LNCAP (cell line): ENCODE measurements around the gene CEND1.

Source experiments
- TF ChIP-seq, protein P1 (sequence below): fragments of 450-650 bp; IDR thresholded peaks from 2 replicates; pipeline ENCODE4 v1.5.1; 2017; ENCODE audit warnings: mild to moderate bottlenecking

CEND1 gene

DNA sequence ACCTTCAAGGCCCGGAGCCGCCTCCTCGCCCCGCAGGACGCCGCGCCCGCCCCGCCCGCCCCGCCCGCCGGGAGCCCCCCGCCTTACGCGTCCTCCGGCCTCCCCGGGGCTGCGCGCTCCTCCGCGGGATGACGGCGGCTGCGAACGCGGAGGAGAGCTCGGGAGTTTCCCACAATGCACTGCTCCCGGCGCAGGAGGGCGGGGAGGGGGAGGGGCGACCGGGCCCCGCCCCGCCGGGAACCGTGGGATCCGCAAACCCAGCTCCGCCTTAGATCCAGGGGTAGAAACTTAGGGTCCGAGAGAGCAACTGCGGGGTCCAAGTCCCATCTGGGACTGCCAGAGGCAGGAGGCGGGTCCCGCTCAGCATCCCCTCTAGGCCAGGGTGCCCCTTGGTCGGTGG is at the start of gene CEND1:
Gene CEND1, minus strand, starts transcription at position 148 of the 400 bp plus-strand sequence. CDS start 1,514 bp downstream, outside the sequence.
- TF ChIP-seq, protein P1, sequence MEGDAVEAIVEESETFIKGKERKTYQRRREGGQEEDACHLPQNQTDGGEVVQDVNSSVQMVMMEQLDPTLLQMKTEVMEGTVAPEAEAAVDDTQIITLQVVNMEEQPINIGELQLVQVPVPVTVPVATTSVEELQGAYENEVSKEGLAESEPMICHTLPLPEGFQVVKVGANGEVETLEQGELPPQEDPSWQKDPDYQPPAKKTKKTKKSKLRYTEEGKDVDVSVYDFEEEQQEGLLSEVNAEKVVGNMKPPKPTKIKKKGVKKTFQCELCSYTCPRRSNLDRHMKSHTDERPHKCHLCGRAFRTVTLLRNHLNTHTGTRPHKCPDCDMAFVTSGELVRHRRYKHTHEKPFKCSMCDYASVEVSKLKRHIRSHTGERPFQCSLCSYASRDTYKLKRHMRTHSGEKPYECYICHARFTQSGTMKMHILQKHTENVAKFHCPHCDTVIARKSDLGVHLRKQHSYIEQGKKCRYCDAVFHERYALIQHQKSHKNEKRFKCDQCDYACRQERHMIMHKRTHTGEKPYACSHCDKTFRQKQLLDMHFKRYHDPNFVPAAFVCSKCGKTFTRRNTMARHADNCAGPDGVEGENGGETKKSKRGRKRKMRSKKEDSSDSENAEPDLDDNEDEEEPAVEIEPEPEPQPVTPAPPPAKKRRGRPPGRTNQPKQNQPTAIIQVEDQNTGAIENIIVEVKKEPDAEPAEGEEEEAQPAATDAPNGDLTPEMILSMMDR = no peak

DNA sequence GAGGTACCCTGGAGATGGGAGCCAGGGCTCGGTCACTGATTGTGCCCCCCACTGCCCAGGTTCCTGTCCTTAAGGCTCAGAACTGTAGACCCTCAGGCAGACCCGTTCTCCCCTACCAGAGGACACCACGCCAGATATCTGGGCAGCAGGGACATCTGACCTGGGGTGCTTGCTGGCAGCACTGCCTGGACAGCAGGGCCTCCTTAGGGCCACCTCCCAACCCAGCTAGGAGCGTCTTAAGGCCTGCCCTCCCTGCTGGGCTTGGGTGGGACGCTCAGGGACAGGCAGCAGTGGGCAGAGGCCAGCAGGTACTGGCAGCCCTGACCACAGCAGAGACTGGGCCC is 49.4 kb upstream of the CEND1 start:
- TF ChIP-seq, protein P1 = no peak

DNA sequence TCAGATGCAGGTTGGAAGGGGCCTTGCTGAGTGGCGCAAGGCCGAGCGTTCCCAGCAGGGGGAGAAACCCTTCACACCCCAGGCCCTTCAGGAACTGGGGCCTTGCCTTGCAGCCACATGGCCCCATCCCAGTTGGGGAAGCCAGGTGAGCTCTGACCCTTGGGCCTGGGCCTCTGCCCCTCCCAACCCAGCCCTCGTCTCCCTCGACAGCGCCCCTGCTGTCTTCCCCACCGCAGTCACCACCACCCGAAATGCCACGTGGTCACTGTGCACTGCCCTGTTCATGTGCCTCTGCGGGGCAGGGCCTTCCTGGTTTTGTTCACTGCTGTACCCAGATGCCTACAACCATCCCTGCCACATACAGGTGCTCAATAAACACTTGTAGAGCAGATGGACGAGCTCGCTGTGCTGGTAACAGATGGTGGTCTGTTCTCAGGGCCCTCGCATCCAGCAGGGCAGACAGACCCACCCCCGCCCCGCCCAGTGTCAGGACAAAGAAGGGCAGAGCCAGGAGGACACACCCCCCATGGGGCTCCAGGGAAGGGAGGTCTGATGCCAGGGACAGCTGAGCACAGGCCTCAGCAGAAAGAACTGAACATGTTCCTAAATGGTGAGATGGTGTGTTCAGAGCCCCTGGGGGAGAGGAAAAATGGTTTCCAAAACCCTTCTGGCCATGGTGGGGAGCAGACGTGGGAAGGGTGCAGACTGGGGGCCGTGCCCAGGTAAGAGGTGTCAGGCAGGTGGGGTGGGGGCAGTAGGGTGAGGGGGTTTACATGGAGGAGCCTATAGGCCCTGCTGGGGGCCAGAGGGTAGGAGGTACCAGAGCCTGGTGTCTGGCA is 48.8 kb upstream of the CEND1 start:
- TF ChIP-seq, protein P1 = no peak; the same call in 1 of the 2 replicates

DNA sequence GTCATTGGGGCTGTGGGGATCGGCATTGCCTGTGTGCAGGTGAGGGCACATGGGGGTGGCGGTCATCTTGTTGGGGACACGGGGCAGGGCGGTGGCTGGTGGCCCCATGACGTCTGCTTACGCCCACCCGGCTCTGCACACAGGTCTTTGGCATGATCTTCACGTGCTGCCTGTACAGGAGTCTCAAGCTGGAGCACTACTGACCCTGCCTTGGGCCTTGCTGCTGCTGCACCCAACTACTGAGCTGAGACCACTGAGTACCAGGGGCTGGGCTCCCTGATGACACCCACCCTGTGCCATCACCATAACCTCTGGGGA is 48.1 kb upstream of the CEND1 start:
- TF ChIP-seq, protein P1 = no peak

DNA sequence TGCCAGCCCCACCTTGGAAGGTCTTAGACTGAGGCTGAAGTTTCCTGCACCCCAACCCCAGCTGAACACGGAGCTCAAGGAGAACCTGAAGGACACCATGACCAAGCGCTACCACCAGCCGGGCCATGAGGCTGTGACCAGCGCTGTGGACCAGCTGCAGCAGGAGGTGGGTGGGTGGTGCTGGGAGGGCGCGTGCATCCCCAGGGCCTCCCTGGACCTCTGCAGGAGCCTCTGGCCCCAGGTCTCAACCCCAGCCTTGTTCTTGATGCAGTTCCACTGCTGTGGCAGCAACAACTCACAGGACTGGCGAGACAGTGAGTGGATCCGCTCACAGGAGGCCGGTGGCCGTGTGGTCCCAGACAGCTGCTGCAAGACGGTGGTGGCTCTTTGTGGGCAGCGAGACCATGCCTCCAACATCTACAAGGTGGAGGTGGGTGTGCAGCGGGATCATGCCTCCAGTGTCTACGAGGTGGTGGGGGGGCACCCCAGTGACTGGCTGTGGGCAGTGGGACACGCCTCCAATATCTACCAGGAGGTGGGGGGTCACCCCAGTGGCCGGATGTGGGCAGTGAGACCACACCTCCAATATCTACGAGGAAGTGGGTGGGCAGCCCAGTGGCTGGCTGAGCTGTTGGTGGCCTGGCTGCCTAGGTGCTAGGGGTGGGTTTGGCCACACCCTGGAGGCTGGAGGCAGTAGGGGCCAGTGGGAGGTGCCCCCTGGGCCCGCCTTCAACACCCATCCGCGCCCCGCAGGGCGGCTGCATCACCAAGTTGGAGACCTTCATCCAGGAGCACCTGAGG is 47.5 kb upstream of the CEND1 start:
- TF ChIP-seq, protein P1 = no peak

DNA sequence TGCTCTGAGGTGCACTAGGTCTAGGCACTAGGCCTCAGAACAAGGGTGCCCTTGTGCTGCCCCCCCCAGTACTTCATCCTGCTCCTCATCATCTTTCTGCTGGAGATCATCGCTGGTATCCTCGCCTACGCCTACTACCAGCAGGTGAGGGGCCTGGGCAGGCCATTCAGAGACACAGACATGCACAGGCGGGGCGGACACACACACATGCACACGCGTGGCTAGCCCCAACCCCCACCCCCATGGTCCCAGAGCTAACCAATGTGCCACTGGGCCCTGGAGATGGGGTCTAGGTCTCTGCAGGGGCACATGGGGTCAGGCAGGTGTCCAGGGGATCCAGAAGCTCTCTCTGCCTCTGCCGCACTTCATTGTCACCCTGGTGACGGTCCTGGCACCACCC is 46.8 kb upstream of the CEND1 start:
- TF ChIP-seq, protein P1 = no peak

DNA sequence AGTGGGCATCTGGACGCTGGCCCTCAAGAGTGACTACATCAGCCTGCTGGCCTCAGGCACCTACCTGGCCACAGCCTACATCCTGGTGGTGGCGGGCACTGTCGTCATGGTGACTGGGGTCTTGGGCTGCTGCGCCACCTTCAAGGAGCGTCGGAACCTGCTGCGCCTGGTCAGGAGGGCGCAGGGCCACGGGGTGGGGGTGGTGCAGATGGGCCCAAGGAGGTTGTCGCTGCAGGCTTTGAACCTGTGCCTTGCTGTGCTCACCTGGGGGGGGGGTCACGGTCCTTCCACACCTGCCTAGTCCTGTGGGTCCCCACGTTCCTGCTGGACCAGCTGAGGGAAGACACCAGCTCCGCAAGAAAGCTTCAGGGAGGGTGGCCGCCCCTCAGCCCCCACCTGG is 46.4 kb upstream of the CEND1 start:
- TF ChIP-seq, protein P1 = no peak
